DMS 273 (cell line): ENCODE data around the gene ATG3.
"Not testable (repeated sequence)": the region's sequence is repeated elsewhere in the genome, so short reads cannot be mapped to it uniquely, and the experiment has no call there.

Source experiments
- DNase-seq: peaks from one replicate; lab custom pipeline; 2025; ENCODE audit not compliant: unreplicated experiment; lab: John Stamatoyannopoulos, UW

ATG3 gene

DNA sequence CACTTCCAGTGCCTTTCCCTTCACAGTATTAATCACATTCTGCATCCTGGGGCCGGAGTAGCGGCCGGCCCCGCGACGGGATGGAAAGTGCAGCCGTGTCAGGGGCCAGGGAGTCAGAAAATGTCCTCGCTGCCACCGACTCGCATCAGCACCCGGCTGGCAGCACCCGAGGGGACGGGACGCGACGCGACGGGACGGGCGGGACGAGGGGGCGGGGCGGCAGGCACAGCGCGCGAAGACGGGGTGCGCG, 353 bp downstream of the ATG3 start:
- DNase-seq, result peak; percentile 90

GRCh38 chr3:112560721-112561483, 860 bp downstream of the ATG3 start:
- peak; percentile 94 for DNase-seq

- DNase-seq, result no peak
Measured at GRCh38 chr3:112560307-112560706, 1.5 kb downstream of the ATG3 start.

GRCh38 chr3:112557976-112558375, 3.8 kb downstream of the ATG3 start:
- DNase-seq, result no peak

- no peak for DNase-seq
Measured at GRCh38 chr3:112555535-112556170, 6.1 kb downstream of the ATG3 start.

GRCh38 chr3:112550859-112551258, 10.9 kb downstream of the ATG3 start:
- DNase-seq, result peak; percentile 7

GRCh38 chr3:112546216-112546759, 15.5 kb downstream of the ATG3 start:
- DNase-seq, result no peak

DNA sequence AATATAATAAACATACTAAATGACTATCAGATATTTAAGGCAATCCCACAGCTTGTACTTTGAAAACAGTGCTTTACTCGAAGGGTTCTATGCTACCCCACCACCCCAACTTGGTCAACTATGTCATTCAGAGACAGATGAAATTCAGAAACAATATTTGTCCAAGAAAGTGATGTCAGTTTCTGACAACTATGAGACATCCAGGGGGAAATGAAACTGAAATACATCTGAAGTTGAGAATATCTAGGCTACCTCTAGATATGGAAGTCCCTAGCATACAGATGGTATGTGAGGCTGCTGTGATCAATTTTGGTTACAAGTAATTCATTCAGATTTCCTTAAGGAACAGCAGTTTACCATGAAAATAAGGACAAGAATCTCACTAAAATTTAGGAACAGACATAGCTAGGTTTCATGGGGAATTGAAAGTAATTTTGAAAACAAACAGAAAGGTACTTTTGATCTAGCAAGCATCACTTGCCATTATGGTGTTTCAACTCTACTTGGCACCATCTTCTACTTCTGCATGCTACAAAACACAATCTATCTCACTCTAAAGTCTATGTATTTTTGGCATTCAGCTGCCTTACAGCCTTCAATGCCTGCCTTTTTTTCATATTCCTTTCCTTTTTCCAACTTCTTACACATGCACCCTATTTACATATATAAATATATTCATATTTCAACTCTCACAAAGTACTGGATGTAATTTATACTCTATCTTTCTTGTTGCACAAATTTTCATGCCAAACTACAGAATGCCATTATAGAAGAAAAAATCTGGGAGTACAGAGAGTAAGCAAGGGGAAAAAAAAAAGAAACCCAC, 21.7 kb downstream of the ATG3 start:
- no peak for DNase-seq

GRCh38 chr3:112531358-112531781, 30.4 kb downstream of the ATG3 start:
- peak; percentile 53 for DNase-seq

DNA sequence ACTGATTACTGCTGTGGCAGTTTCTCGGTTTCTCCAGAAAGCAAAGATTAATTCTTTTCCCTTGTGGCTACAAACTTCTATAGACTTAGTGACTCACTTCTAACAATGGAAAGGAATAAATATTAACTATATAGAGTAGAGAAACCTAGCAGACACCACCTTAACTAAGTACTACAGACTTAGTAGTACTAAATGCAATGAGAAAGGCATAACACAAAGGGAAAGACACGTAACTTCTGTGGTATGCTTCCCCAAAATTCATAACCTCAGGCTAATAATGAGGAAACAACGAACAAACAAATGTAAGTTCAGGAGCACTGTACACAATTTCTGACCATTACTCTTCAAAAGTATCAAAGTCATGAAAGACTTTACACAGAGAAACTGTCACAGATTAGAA, 31.2 kb downstream of the ATG3 start:
- DNase-seq, result no peak

- DNase-seq, result not testable (repeated sequence)
Measured at GRCh38 chr3:112524127-112524526, 37.6 kb downstream of the ATG3 start.

DNA sequence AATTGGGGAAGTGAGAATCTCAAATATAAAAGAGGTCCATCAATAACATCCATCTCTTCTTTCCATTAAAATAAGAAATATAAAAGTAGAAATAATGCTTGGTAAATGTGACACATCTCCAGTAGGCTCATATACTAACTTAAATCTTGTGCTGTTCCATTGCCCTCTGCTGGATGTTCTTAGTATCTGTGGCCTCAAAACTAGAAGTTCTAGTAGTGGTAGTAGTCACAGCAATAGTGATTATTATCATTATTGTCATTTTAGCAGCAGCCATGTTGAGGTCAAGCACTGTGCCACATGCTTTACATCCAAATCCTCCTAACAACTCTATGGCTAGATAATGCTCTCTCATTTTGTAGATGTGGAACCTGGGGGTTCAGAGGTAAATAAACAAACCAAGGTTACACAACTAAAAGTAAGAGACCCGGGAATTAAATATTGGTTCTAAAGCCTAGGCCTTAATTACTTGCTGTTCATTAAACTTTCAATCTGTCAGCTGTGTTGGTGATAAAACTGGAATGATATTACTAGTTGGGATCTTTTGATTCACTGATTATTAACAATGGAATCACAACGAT, 42.2 kb downstream of the ATG3 start:
- peak; percentile 80 for DNase-seq

GRCh38 chr3:112518970-112519369, 42.8 kb downstream of the ATG3 start:
- DNase-seq, result not testable (repeated sequence)

DNA sequence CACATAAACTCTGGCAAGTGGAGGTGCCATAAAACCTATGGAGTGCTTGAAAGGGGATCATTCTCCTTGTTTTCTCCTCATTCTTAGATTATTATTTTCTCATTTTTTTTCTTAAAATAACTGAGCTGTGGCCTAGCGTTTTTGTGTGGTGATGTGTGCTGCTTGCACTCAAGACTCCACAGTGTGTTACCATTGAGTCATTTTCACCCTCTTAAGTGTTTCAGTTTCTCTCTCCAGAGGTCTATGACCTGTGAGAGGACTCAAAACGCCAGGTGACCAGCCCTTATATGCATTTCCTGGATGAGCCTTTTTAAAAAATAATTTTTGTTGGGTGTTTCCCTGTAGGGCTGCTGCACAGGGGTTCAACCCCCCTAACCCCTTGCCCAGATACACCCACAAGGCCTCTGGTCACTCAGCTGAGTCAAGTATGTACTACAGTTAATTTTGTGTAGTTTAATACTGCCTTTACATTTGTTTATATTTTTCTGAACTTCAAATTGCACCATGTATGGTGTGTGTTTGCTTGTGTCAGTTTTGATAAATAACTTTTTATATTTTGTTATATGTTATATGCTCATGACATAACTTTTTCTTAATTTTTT, 47.1 kb downstream of the ATG3 start:
- no peak for DNase-seq

DNA sequence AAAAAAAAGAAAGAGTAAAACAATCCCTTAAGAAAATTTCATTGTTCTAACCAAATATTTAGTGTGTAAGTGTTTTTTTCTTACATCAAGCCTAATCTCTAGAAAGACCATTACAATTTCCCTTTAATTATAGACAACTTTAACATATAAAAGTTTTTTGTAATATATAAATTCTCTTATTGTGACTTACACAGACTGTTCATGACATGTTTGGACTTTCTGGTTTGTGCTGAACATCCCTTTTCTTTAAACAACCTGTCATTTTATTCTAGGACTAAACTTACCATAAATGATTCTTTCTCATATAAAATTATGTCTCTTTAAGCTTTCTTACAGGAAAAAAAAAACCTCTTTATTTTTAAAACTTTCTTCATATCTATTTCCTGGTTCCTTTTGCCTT, 49.4 kb downstream of the ATG3 start:
- DNase-seq, result peak; percentile 17

- DNase-seq, result no peak
Measured at GRCh38 chr3:112508860-112509259, 52.9 kb downstream of the ATG3 start.

DNA sequence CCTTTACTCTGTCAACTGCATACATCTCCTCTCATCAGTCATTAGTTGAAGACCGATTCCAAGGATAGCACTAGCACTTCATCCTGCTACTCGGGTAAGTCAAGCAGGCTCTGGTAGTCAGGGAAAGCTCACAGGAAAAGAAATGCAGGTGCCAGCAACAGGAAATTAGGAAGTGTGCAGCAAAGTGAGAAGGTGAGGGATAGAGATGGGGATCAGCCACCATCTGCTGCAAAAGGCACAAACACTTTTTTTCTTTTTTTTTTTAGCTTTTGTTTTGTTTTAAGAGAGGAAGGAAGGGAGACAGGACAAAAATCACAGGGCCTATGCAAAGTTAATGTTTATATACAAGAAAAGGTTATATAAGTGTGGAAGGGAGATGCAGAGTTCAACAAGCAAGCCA, 53.5 kb downstream of the ATG3 start:
- DNase-seq, result no peak

GRCh38 chr3:112505907-112506306, 55.9 kb downstream of the ATG3 start:
- DNase-seq, result no peak

- no peak for DNase-seq
Measured at GRCh38 chr3:112504123-112504522, 57.6 kb downstream of the ATG3 start.

GRCh38 chr3:112503304-112503972, 58.3 kb downstream of the ATG3 start:
- no peak for DNase-seq
